Ovary (tissue), 9 donors: Measurements from ENCODE around the gene ERBB2. TPM values are rescaled to one million over a fixed set of nuclear protein-coding genes. Genes with fewer than 3 reads are reported as not detected.

Experiments used
- DNase-seq, 5 donors: peaks; one replicate each; pipeline ENCODE4 v3.0.0-alpha.2; 2019 to 2020
- H3K27ac ChIP-seq, 2 donors: fragments of 200-600 bp; one replicate each; pipeline versions ENCODE4 v1.5.1 to v1.8.0; 2019 to 2022
- H3K27me3 ChIP-seq: fragments of 200-600 bp; one replicate; pipeline ENCODE4 v1.8.0; 2022
- H3K36me3 ChIP-seq: fragments of 200-600 bp; sonication (generic); one replicate; pipeline ENCODE4 v1.5.1; 2019
- H3K4me1 ChIP-seq: one replicate; pipeline ENCODE4 v1.8.1; 2013; ENCODE audit warnings: mild to moderate bottlenecking, moderate library complexity; ENCODE audit not compliant: insufficient read depth
- H3K4me3 ChIP-seq: fragments of 200-600 bp; sonication (generic); one replicate; pipeline ENCODE4 v1.5.1; 2017
- H3K9me3 ChIP-seq, 2 donors: fragments of 200-600 bp in 1 of 2; sonication (generic) in 1 of 2; one replicate each; pipeline versions ENCODE4 v1.5.1 to v1.8.1; 2013 to 2019; ENCODE audit warnings: mild to moderate bottlenecking in 1 of 2, moderate library complexity in 1 of 2
- CTCF ChIP-seq, 3 donors: fragments of 450-650 bp in 2 of 3; fragments of 200-600 bp in 1 of 3; IDR thresholded peaks; one replicate each; pipeline versions ENCODE4 v1.5.1 to v1.8.0; 2016 to 2022; ENCODE audit warnings: antibody characterized with exemption in 3 of 3, mild to moderate bottlenecking in 1 of 3
- EP300 ChIP-seq: sonication (generic); formaldehyde crosslinking; IDR thresholded peaks from one replicate; pipeline ENCODE4 v1.6.1; 2017; ENCODE audit warnings: antibody characterized with exemption
- POLR2A ChIP-seq: fragments of 450-650 bp; IDR thresholded peaks from one replicate; pipeline ENCODE4 v1.6.1; 2017; ENCODE audit warnings: antibody characterized with exemption, mild to moderate bottlenecking, moderate library complexity
- WGBS, 3 donors: extraction: QIAGEN DNeasy Blood & Tissue Kit in 1 of 3; methylation state at CpG; one replicate each; pipeline versions ENCODE4 v1.1.5 to v1.1.7; 2013 to 2017; 5-methylcytosine and 5-hydroxymethylcytosine counted together
- intact Hi-C, 4 donors: fragments of 100-400 bp; cut with DNase I; formaldehyde crosslinking; loops; one replicate each; pipeline versions ENCODE4 v1.11.0 to v1.15.1; 2022 to 2023
- polyA plus RNA-seq, 2 donors: library from polyadenylated mRNA; stranded (reverse); fragments of 200-250 nt in 1 of 2; fragments of 350-450 nt in 1 of 2; fragmentation: Illumina TruSeq in 1 of 2; extraction: RNeasy Lipid Tissue Mini Kit (QIAGEN cat#74804) in 1 of 2; gene quantifications; one replicate each; pipeline ENCODE4 v1.2.3, GENCODE V29; 2013 to 2014
- total RNA-seq, 7 donors: library from RNA; depleted of rRNA in 2 of 7; stranded (reverse); fragments of >200 nt in 2 of 7; fragmentation: NEBNext Ultra II Directional in 3 of 7; extraction: Animal tissue kit (Norgen Biotek cat#: 25700) in 3 of 7; gene quantifications; one replicate each; pipeline versions ENCODE4 v1.1.0 to v1.2.4, GENCODE V29; 2016 to 2023
- donor health status: DM: no; HTN: no; CAD: no; lungs with moderate emphysema.
- donor health status: DM: no; HTN: no; CAD: no.
- donor health status: Bipolar disorder and iron deficiency.
- donor health status: DM: yes; HTN: yes; CAD: no.
- donor health status: DM: no; HTN: no; CAD: no.
- donor health status: DM: yes; HTN: yes; CAD: no.

Gene ERBB2
- total and polyA plus RNA-seq, 9 donors: 20.1 to 66.3 (median 50.6) TPM

GRCh38 chr17:39711851-39712250 lies 12.0 kb downstream of the ERBB2 start:
- Histone ChIP-seq H3K27me3 (no peaks in the 10 kb centered on the region), H3K4me1 (no peaks in the 10 kb centered on the region), H3K9me3 (no peaks in the 10 kb centered on the region), H3K27ac (no peak overlapping the region), H3K4me3 (no peak overlapping the region), H3K36me3 (no peaks in the 10 kb centered on the region)
- 89 to 93% (median 91%) methylated on average over 10 of the region's 10 CpGs for WGBS, 3 donors
- no peak for DNase-seq
- no peak for TF ChIP-seq EP300
- no peak for TF ChIP-seq CTCF (IDR thresholded peaks at IDR 0.05)
- no peak for TF ChIP-seq POLR2A
- intact Hi-C loops: no loop called here

GRCh38 chr17:39714234-39714633 lies 14.4 kb downstream of the ERBB2 start:
- intact Hi-C loops: no loop called here
- Histone ChIP-seq H3K9me3 (no peaks in the 10 kb centered on the region), H3K27me3 (no peaks in the 10 kb centered on the region), H3K36me3 (no peaks in the 10 kb centered on the region), H3K4me3 (no peak overlapping the region), H3K27ac (no peak overlapping the region), H3K4me1 (no peaks in the 10 kb centered on the region)
- 90 to 93% (median 93%) methylated on average over 4 of the region's 4 CpGs for WGBS, 3 donors
- TF ChIP-seq CTCF (IDR thresholded peaks at IDR 0.05) (no peak), POLR2A (no peak), EP300 (no peak)
- no peak for DNase-seq

- intact Hi-C loops: no loop called here
- DNase-seq: no peak
- Histone ChIP-seq H3K27ac (no peak overlapping the region), H3K27me3 (no peaks in the 10 kb centered on the region), H3K4me1 (no peaks in the 10 kb centered on the region), H3K9me3 (no peaks in the 10 kb centered on the region), H3K36me3 (no peaks in the 10 kb centered on the region), H3K4me3 (no peak overlapping the region)
- WGBS, 3 donors: 92 to 94% (median 94%) methylated on average over 18 of the region's 18 CpGs
- no peak for TF ChIP-seq CTCF (IDR thresholded peaks at IDR 0.05)
- TF ChIP-seq POLR2A: no peak
- no peak for TF ChIP-seq EP300
These were observed 15.7 kb downstream of the ERBB2 start for GRCh38 chr17:39715375-39716072.

- WGBS, 3 donors: 93 to 94% (median 94%) methylated on average over 15 of the region's 15 CpGs
- H3K36me3 ChIP-seq: no peaks in the 10 kb centered on the region
- TF ChIP-seq EP300 (no peak), CTCF (IDR thresholded peaks at IDR 0.05) (no peak), POLR2A (no peak)
- no peaks in the 10 kb centered on the region for H3K4me1 ChIP-seq
- no peaks in the 10 kb centered on the region for H3K9me3 ChIP-seq
- no peak overlapping the region for H3K4me3 ChIP-seq
- intact Hi-C loops: no loop called here
- no peak for DNase-seq
- no peaks in the 10 kb centered on the region for H3K27me3 ChIP-seq
- no peak overlapping the region for H3K27ac ChIP-seq
These were observed 16.4 kb downstream of the ERBB2 start for GRCh38 chr17:39716073-39716818.
